K562 (cell line): Measurements from ENCODE around the gene PIK3C2B. TPM values are rescaled to one million over a fixed set of nuclear protein-coding genes. Genes with fewer than 3 reads are reported as not detected.
A peak's percentile ranks its signal among the peaks of the same experiment; 100 is the strongest.

ENCODE experiments used
- CREB5 ChIP-seq: fragments of 250-450 bp; sonication (Bioruptor Pico); IDR thresholded peaks from 2 replicates; pipeline ENCODE4 v1.5.0; 2020; ENCODE audit warnings: mild to moderate bottlenecking
- EP300 ChIP-seq: IDR thresholded peaks from 2 replicates; pipeline ENCODE4 v1.6.1; 2012; ENCODE audit warnings: low read length, improper control_type of control experiment
- ETV1 ChIP-seq: fragments of 450-650 bp; conservative IDR thresholded peaks from 2 replicates; pipeline ENCODE4 v1.6.1; 2016; ENCODE audit warnings: missing genetic modification characterization, control low read depth, low read depth, missing compliant biosample characterization
- FOXJ3 ChIP-seq: sonication (generic); formaldehyde crosslinking; IDR thresholded peaks from 2 replicates; pipeline ENCODE4 v1.4.0; 2020; ENCODE audit warnings: mild to moderate bottlenecking, missing genetic modification reagents
- GABPB2 ChIP-seq: fragments of 250-450 bp; sonication (Bioruptor Pico); conservative IDR thresholded peaks from 2 replicates; pipeline ENCODE4 v1.5.1; 2021; ENCODE audit warnings: mild to moderate bottlenecking
- JUND ChIP-seq, 2 experiments: IDR thresholded peaks; 2 replicates in 1 of 2; 3 replicates in 1 of 2; pipeline ENCODE4 v1.6.1; 2011; ENCODE audit warnings: borderline replicate concordance in 2 of 2, low read depth in 2 of 2, low read length in 2 of 2, improper control_type of control experiment in 1 of 2, missing biosample characterization in 1 of 2, missing genetic modification characterization in 1 of 2, missing genetic modification reagents in 1 of 2
- SREBF2 ChIP-seq: sonication (generic); formaldehyde crosslinking; IDR thresholded peaks from 2 replicates; pipeline ENCODE4 v1.4.0; 2020; ENCODE audit warnings: mild to moderate bottlenecking, missing genetic modification reagents
- THRB ChIP-seq: fragments of 450-650 bp; formaldehyde crosslinking; conservative IDR thresholded peaks from 2 replicates; pipeline ENCODE4 v1.4.0; 2022; ENCODE audit warnings: mild to moderate bottlenecking, missing genetic modification characterization
- ZBTB9 ChIP-seq: fragments of 450-650 bp; formaldehyde crosslinking; IDR thresholded peaks from 2 replicates; pipeline ENCODE4 v1.4.0; 2020; ENCODE audit warnings: mild to moderate bottlenecking, moderate library complexity
- polyA plus RNA-seq, 8 experiments: library from polyadenylated mRNA; depleted of rRNA in 4 of 8; stranded (reverse) in 5 of 8; unstranded in 3 of 8; fragments of >200 nt; fragmentation: Nextera tagmentation in 2 of 8; fragmentation: Illumina TruSeq in 1 of 8; extraction: Ambion mirVana in 2 of 8; extraction: Trizol in 1 of 8; gene quantifications; 2 replicates each; pipeline versions ENCODE4 v1.2.1 to v1.2.3, GENCODE V29; 2011 to 2014; ENCODE audit warnings: inconsistent platforms in 1 of 8, missing spikeins in 1 of 8
- total RNA-seq, 7 experiments: library from RNA; depleted of rRNA in 6 of 7; stranded (reverse); fragments of >200 nt in 6 of 7; fragmentation: Illumina TruSeq in 2 of 7; extraction: Trizol in 2 of 7; gene quantifications; 2 replicates each; pipeline versions ENCODE4 v1.2.1 to v1.2.3, GENCODE V29; 2011 to 2021; ENCODE audit warnings: low replicate concordance in 1 of 7

The PIK3C2B gene
- total and polyA plus RNA-seq, 9 of the 15 experiments (the other 6 are each of a cell fraction or from before 2014, with no cell fraction given) = 0.10 to 2.9 (median 0.72) TPM

- peak; percentile 19; the same call in 1 of the 2 replicates for TF ChIP-seq JUND (IDR thresholded peaks at IDR 0.05; ENCODE audit: borderline replicate concordance, low read depth, low read length)
- TF ChIP-seq JUND (tag; IDR thresholded peaks at IDR 0.05; ENCODE audit: borderline replicate concordance, low read depth, low read length) = no peak
- peak; percentile 86 for TF ChIP-seq ETV1
- TF ChIP-seq EP300 = peak; percentile 54; the same call in 1 of the 2 replicates
- no peak for TF ChIP-seq FOXJ3 (CRISPR knock-in tag)
- TF ChIP-seq GABPB2 (CRISPR knock-in tag) = no peak
- TF ChIP-seq THRB = 0 out of 2 replicates have a peak, but pooled peaks have one; percentile 8
- peak; percentile 44; the same call in 1 of the 2 replicates for TF ChIP-seq CREB5
- no peak for TF ChIP-seq ZBTB9
- TF ChIP-seq SREBF2 (CRISPR knock-in tag) = no peak
- TF ChIP-seq, all 486 proteins: peak for 36
These were observed 33.0 kb downstream of the PIK3C2B start (continued) for GRCh38 chr1:204461331-204462228.
